Measurements from ENCODE around the gene UBTD2. TPM values are rescaled to one million over a fixed set of nuclear protein-coding genes. Genes with fewer than 3 reads are reported as not detected.

Gene UBTD2
- total RNA-seq, 2 experiments from 2014 or later: 10.2 to 10.6 TPM

DNA sequence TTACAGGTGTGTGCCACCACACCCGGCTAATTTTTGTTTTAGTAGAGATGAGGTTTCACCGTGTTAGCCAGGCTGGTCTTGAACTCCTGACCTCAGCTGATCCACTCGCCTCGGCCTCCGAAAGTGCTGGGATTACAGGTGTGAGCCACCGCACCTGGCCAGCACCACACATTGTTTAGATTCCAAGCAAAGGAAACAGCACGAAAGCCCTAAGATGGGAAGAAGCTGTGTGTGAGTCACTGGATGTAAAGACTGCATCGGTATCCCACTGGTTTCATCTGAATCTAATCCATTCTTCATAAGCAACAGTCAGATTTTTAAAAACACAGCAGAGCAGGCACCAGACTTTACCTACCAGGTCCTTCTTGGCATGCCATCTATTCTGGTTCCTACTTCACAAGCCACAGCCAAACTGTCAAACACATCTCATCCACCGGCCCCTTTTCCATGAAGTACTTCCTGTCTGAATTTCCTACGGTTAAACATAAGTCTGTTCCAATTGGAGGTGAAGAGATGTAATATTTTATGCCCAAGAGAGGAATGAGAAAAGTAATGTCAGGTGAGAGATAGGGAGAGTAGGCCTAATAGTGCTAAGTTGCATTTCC is 17.4 kb downstream of the UBTD2 start:
- Mint-ChIP-seq H3K36me3 (ENCODE audit: low read depth) (peaks cover 7% of the 10 kb centered on the region), H3K27me3 (no peaks in the 10 kb centered on the region), H3K27ac (no peak overlapping the region), H3K9me3 (no peaks in the 10 kb centered on the region), H3K4me1 (peaks cover 15% of the 10 kb centered on the region), H3K4me3 (no peak overlapping the region)
- CTCF ChIA-PET: interaction anchor here (1.9 kb wide), 1 partner anchor 17 kb away, joined by 8 read pairs; the partner anchor contains the start of gene UBTD2
- POLR2A ChIA-PET: no interaction called here
- no peak for DNase-seq

DNA sequence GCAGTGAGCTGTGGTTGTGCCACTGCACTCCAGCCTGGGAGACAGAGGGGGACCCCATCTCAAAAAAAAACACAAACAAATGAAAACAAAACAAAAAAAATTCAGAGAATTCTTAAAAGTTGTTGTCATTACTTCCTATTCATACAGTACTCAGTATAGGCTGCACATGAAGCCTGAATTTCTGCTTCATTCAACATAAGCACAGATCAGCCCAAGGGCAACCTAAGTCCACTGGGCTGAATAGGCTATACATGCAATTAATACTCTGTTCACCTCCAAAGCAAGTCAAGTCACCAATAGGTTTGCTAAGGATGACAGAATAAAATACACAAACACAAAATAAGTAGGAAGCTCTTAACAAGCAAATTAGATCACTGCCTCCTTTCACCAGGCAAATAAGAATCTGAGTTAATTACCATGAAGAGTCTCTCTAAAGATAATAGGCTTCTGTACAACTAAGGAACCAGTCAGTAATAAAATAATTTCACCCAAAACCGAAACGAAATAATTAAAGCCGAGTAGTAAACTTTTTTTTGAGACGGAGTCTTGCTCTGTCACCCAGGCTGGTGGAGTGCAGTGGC is 18.7 kb downstream of the UBTD2 start:
- Mint-ChIP-seq H3K27me3 (no peaks in the 10 kb centered on the region), H3K4me3 (no peak overlapping the region), H3K4me1 (peaks cover 15% of the 10 kb centered on the region), H3K36me3 (ENCODE audit: low read depth) (peaks cover 7% of the 10 kb centered on the region), H3K27ac (no peak overlapping the region), H3K9me3 (no peaks in the 10 kb centered on the region)
- POLR2A ChIA-PET: no interaction called here
- CTCF ChIA-PET: no interaction called here
- no peak for DNase-seq

- Mint-ChIP-seq H3K4me1 (no peaks in the 10 kb centered on the region), H3K4me3 (no peak overlapping the region), H3K9me3 (peaks cover 34% of the 10 kb centered on the region), H3K36me3 (ENCODE audit: low read depth) (peaks cover 46% of the 10 kb centered on the region), H3K27me3 (no peaks in the 10 kb centered on the region), H3K27ac (no peak overlapping the region)
- no peak for DNase-seq
- ChIA-PET CTCF (no interaction called here), POLR2A (no interaction called here)
These were observed 28.1 kb downstream of the UBTD2 start for GRCh38 chr5:172255444-172255843.

GRCh38 chr5:172252501-172252900 is 31.1 kb downstream of the UBTD2 start:
- Mint-ChIP-seq H3K36me3 (ENCODE audit: low read depth) (peaks cover 45% of the 10 kb centered on the region), H3K4me1 (no peaks in the 10 kb centered on the region), H3K9me3 (peaks cover 24% of the 10 kb centered on the region), H3K27ac (no peak overlapping the region), H3K27me3 (no peaks in the 10 kb centered on the region), H3K4me3 (no peak overlapping the region)
- DNase-seq: no peak
- ChIA-PET CTCF (no interaction called here), POLR2A (no interaction called here)

DNA sequence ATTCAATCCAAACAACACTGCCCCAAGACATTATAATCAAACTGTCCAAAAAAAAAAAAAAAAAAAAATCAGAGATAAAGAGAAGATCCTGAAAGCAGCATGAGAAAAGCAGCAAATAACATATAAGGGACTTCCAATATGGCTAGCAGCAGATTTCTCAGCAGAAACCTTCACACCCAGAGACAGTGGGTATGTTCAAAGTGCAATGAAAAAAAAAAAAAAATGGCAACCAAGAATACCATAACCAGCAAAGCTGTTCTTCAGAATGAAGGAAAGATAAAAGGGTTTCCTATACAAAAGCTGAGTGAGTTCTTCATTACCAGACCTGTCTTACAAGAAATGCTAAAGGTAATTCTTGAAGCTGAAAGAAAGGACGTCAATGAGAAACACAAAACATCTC is 32.1 kb downstream of the UBTD2 start:
- DNase-seq: no peak
- ChIA-PET CTCF (interaction anchor here (0.7 kb wide), 3 partner anchors 42 to 109 kb away, joined by 3 to 4 read pairs (median 4); no protein-coding TSS in a partner anchor), POLR2A (interaction anchor here (1.0 kb wide), 1 partner anchor 9 kb away, joined by 3 read pairs; no protein-coding TSS in a partner anchor)
- H3K4me1 Mint-ChIP-seq: no peaks in the 10 kb centered on the region
- H3K36me3 Mint-ChIP-seq (ENCODE audit: low read depth): peaks cover 47% of the 10 kb centered on the region
- peaks cover 18% of the 10 kb centered on the region for H3K9me3 Mint-ChIP-seq
- H3K4me3 Mint-ChIP-seq: no peak overlapping the region
- no peak overlapping the region for H3K27ac Mint-ChIP-seq
- no peaks in the 10 kb centered on the region for H3K27me3 Mint-ChIP-seq

GRCh38 chr5:172248637-172249036 is 34.9 kb downstream of the UBTD2 start:
- Mint-ChIP-seq H3K36me3 (ENCODE audit: low read depth) (peaks cover 38% of the 10 kb centered on the region), H3K9me3 (peaks cover 16% of the 10 kb centered on the region), H3K27ac (no peak overlapping the region), H3K4me1 (no peaks in the 10 kb centered on the region), H3K4me3 (no peak overlapping the region), H3K27me3 (no peaks in the 10 kb centered on the region)
- DNase-seq: no peak
- ChIA-PET POLR2A (no interaction called here), CTCF (no interaction called here)

- CTCF ChIA-PET: no interaction called here
- Mint-ChIP-seq H3K9me3 (peaks cover 8% of the 10 kb centered on the region), H3K36me3 (ENCODE audit: low read depth) (peaks cover 34% of the 10 kb centered on the region), H3K4me3 (no peak overlapping the region), H3K27me3 (no peaks in the 10 kb centered on the region), H3K4me1 (peaks cover 2% of the 10 kb centered on the region), H3K27ac (no peak overlapping the region)
- POLR2A ChIA-PET: no interaction called here
- DNase-seq: no peak
These were observed 37.9 kb downstream of the UBTD2 start for GRCh38 chr5:172245703-172246125.

DNA sequence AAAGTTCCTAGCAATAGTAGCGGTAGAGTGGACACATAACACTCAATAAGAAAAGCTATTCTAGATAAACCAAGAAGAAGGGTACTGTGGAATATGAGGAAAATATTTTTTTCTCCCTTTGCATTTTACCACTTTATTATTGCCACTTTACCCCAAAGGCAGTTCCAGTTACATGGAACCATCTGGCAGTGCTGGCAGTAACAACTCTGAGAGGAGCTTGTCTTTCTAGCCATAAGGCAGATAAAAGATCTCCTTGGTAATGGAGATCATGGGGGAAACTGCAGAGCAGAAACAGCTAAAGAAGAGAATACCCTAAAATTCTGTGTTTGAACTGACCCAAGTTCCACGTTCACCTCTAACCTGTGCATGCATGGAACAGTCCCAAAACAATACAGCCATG is 38.5 kb downstream of the UBTD2 start:
- ChIA-PET POLR2A (no interaction called here), CTCF (no interaction called here)
- H3K4me1 Mint-ChIP-seq: peaks cover 4% of the 10 kb centered on the region
- no peak overlapping the region for H3K27ac Mint-ChIP-seq
- DNase-seq: no peak
- H3K27me3 Mint-ChIP-seq: no peaks in the 10 kb centered on the region
- peaks cover 38% of the 10 kb centered on the region for H3K36me3 Mint-ChIP-seq (ENCODE audit: low read depth)
- H3K9me3 Mint-ChIP-seq: peaks cover 8% of the 10 kb centered on the region
- no peak overlapping the region for H3K4me3 Mint-ChIP-seq

DNA sequence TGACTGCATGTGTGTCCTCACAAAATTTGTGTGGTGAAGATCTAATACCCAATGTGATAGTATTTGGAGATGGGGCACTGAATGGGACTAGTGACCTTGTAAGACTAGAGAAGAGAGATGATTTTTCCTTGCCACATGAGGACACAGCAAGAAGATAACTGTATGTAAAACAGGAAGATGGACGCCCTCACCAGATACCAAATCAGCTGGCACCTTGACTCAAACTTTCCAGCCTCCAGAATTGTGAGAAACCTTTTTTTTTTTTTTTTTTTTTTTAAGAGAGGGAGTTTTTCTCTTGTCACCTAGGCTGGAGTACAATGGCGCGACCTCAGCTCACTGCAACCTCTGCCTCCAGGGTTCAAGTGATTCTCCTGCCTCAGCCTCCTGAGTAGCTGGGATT is 40.3 kb downstream of the UBTD2 start:
- peaks cover 17% of the 10 kb centered on the region for H3K4me1 Mint-ChIP-seq
- no peak overlapping the region for H3K4me3 Mint-ChIP-seq
- POLR2A ChIA-PET: no interaction called here

DNA sequence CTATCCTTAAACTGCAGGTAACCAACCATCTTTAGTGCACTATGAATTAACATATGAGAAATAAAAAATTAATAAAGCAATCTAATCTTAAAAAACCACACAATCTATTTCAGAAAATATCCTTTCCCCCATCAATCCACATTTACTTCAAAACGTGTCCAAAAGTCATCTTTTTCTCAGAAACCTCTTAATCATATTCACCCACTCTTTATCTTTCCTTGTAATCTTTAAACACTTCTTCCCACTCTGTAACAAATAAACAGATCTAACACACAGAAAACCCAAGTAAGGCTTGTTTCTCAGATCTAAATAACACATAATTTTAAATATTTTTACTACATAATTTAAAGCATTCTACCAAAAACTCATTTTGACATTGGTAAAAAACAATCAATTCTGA is 45.2 kb downstream of the UBTD2 start:
- H3K9me3 Mint-ChIP-seq: peaks cover 5% of the 10 kb centered on the region
- peaks cover 1% of the 10 kb centered on the region for H3K27me3 Mint-ChIP-seq
- peak overlapping the region; percentile 67 for H3K27ac Mint-ChIP-seq
- peaks cover 28% of the 10 kb centered on the region for H3K36me3 Mint-ChIP-seq (ENCODE audit: low read depth)
- CTCF ChIA-PET: no interaction called here
- POLR2A ChIA-PET: no interaction called here
- peaks cover 49% of the 10 kb centered on the region for H3K4me1 Mint-ChIP-seq
- DNase-seq: no peak
- no peak overlapping the region for H3K4me3 Mint-ChIP-seq

More for the DNA sequence above, 40.3 kb downstream of the UBTD2 start:
- Mint-ChIP-seq H3K36me3 (ENCODE audit: low read depth) (peaks cover 38% of the 10 kb centered on the region), H3K9me3 (peaks cover 5% of the 10 kb centered on the region), H3K27me3 (no peaks in the 10 kb centered on the region), H3K27ac (no peak overlapping the region)
- CTCF ChIA-PET: interaction anchor here (0.6 to 0.7 kb wide), 2 partner anchors 30 to 753 kb away, joined by 3 read pairs; no protein-coding TSS in a partner anchor
- DNase-seq: no peak

DNA sequence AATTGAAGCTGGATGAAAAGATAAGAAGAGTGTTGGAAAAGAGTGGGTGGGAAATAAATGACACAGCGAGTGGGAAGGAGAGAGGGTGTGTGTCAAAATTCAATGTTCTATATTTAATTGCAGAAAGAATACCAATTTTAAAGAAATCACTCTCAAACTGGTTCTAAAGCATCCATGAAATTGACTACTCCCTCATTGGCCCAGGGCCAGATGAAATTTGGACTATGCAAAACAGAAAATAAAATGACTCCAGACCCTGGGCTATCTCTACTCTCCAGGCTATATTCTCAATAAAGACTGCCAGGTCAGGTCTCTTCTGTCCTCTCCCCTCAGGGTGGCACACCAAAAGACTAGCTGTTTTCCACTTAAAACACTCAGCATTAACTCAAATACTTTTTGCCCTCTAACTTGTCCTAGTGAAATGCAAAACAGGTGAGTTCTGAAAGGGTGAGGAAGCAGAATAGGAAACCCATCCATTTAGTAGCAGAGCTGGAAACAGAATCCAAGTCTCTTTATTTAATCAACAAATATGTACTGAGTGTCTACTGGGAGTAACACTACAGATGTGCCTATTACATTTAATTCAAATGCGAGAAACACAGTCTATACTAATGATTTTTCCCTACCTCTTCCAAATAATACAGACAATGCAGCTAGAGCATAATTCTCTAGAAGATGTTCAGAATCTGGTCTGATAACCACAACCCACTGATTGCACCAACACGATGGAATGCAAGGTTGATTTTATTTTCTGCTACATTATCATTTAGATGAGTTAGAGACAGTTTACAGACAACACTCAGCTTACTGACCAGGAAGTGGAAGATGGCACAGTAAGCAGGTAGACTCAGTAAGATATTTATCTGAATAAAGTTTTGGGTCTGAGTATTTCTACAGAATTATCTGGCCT is 47.5 kb downstream of the UBTD2 start:
- CTCF ChIA-PET: interaction anchor here (0.7 to 1.5 kb wide), 3 partner anchors 13 to 61 kb away, joined by 3 to 4 read pairs (median 3); no protein-coding TSS in a partner anchor
- Mint-ChIP-seq H3K27me3 (peaks cover 1% of the 10 kb centered on the region), H3K27ac (peak overlapping the region; percentile 21), H3K36me3 (ENCODE audit: low read depth) (peaks cover 38% of the 10 kb centered on the region), H3K4me1 (peaks cover 47% of the 10 kb centered on the region), H3K4me3 (no peak overlapping the region), H3K9me3 (no peaks in the 10 kb centered on the region)
- no peak for DNase-seq
- POLR2A ChIA-PET: interaction anchor here (1.5 kb wide), 1 partner anchor 46 kb away, joined by 3 read pairs; no protein-coding TSS in a partner anchor

GRCh38 chr5:172235132-172235780 is 48.3 kb downstream of the UBTD2 start:
- Mint-ChIP-seq H3K4me1 (peaks cover 47% of the 10 kb centered on the region), H3K4me3 (no peak overlapping the region), H3K27me3 (peaks cover 1% of the 10 kb centered on the region), H3K27ac (no peak overlapping the region), H3K36me3 (ENCODE audit: low read depth) (peaks cover 40% of the 10 kb centered on the region), H3K9me3 (no peaks in the 10 kb centered on the region)
- ChIA-PET CTCF (interaction anchor here (0.7 to 1.0 kb wide), 2 partner anchors 12 to 48 kb away, joined by 3 read pairs; no protein-coding TSS in a partner anchor), POLR2A (no interaction called here)
- DNase-seq: no peak

GRCh38 chr5:172234031-172234430 is 49.5 kb downstream of the UBTD2 start:
- ChIA-PET POLR2A (interaction anchor here (0.7 to 1.0 kb wide), 3 partner anchors 9 to 182 kb away, joined by 3 read pairs; partner anchors contain the start of gene STK10), CTCF (interaction anchor here (0.6 kb wide), 1 partner anchor 57 kb away, joined by 3 read pairs; no protein-coding TSS in a partner anchor)
- Mint-ChIP-seq H3K36me3 (ENCODE audit: low read depth) (peaks cover 41% of the 10 kb centered on the region), H3K4me1 (peaks cover 47% of the 10 kb centered on the region), H3K27me3 (peaks cover 1% of the 10 kb centered on the region), H3K9me3 (no peaks in the 10 kb centered on the region), H3K4me3 (no peak overlapping the region), H3K27ac (no peak overlapping the region)
- no peak for DNase-seq
